ENCODE results near the gene CDK2. TPM values are rescaled to one million over a fixed set of nuclear protein-coding genes. Genes with fewer than 3 reads are reported as not detected.
"Not testable (repeated sequence)": the region's sequence is repeated elsewhere in the genome, so short reads cannot be mapped to it uniquely, and the experiment has no call there.

CDK2 gene
- total RNA-seq, 2 donors from 2014 or later, result 5.4 to 13.8 TPM

GRCh38 chr12:55979069-55979468 is 12.4 kb downstream of the CDK2 start:
- Histone ChIP-seq H3K27ac (no peak overlapping the region), H3K36me3 (peaks cover 8% of the 10 kb centered on the region), H3K27me3 (no peaks in the 10 kb centered on the region), H3K9me3 (no peaks in the 10 kb centered on the region), H3K4me3 (no peak overlapping the region), H3K4me1 (peaks cover 0 to 21% of the 10 kb centered on the region in 2 donors)
- TF ChIP-seq, protein P1, sequence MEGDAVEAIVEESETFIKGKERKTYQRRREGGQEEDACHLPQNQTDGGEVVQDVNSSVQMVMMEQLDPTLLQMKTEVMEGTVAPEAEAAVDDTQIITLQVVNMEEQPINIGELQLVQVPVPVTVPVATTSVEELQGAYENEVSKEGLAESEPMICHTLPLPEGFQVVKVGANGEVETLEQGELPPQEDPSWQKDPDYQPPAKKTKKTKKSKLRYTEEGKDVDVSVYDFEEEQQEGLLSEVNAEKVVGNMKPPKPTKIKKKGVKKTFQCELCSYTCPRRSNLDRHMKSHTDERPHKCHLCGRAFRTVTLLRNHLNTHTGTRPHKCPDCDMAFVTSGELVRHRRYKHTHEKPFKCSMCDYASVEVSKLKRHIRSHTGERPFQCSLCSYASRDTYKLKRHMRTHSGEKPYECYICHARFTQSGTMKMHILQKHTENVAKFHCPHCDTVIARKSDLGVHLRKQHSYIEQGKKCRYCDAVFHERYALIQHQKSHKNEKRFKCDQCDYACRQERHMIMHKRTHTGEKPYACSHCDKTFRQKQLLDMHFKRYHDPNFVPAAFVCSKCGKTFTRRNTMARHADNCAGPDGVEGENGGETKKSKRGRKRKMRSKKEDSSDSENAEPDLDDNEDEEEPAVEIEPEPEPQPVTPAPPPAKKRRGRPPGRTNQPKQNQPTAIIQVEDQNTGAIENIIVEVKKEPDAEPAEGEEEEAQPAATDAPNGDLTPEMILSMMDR (IDR thresholded peaks at IDR 0.05), result no peak
- DNase-seq (ENCODE audit: low spot score), result no peak

- not testable (repeated sequence) for H3K4me3 ChIP-seq; H3K9me3 ChIP-seq; H3K27me3 ChIP-seq; H3K27ac ChIP-seq; H3K4me1 ChIP-seq; DNase-seq (ENCODE audit: low spot score)
- H3K36me3 ChIP-seq, result peaks cover 34% of the 10 kb centered on the region
These were observed 15.3 kb downstream of the CDK2 start for GRCh38 chr12:55981882-55982281.

- H3K27me3 ChIP-seq, result no peaks in the 10 kb centered on the region
- DNase-seq (ENCODE audit: low spot score), result no peak
- H3K4me3 ChIP-seq, result no peak overlapping the region
- H3K4me1 ChIP-seq, result no peaks in the 10 kb centered on the region
- TF ChIP-seq, protein P1 (IDR thresholded peaks at IDR 0.05), result no peak
- no peaks in the 10 kb centered on the region for H3K9me3 ChIP-seq
- no peak overlapping the region for H3K27ac ChIP-seq
- H3K36me3 ChIP-seq, result peaks cover 40% of the 10 kb centered on the region
These were observed 15.8 kb downstream of the CDK2 start for GRCh38 chr12:55982319-55982936.

- Histone ChIP-seq H3K36me3 (peaks cover 49% of the 10 kb centered on the region), H3K27me3 (no peaks in the 10 kb centered on the region), H3K9me3 (no peaks in the 10 kb centered on the region), H3K27ac (no peak overlapping the region), H3K4me1 (no peaks in the 10 kb centered on the region), H3K4me3 (no peak overlapping the region)
- TF ChIP-seq, protein P1 (IDR thresholded peaks at IDR 0.05), result no peak
- DNase-seq (ENCODE audit: low spot score), result no peak
These were observed 16.7 kb downstream of the CDK2 start for GRCh38 chr12:55983232-55983842.

DNA sequence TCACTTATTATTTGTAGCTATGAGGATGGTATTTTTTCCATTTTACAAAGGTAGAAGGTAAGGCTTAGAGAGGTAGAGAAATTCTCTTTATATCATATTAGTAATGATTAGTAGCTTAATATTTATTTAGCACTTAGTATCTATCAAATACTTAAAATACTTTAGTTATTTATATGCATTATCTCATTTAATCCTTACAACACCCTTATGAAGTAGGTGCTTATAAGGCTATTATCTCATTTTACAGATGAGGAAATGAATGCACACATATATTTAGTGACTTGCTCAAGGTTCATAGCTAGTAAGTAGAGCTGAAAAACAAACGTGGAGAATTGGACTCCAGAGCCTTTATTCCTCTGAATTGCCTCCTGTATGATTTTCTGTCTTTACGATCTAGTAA is 18.2 kb downstream of the CDK2 start:
- no peaks in the 10 kb centered on the region for H3K9me3 ChIP-seq
- H3K4me1 ChIP-seq, result no peaks in the 10 kb centered on the region
- H3K4me3 ChIP-seq, result no peak overlapping the region
- peaks cover 63% of the 10 kb centered on the region for H3K36me3 ChIP-seq
- H3K27ac ChIP-seq, result no peak overlapping the region
- no peak for DNase-seq (ENCODE audit: low spot score)
- TF ChIP-seq, protein P1 (IDR thresholded peaks at IDR 0.05), result no peak
- H3K27me3 ChIP-seq, result no peaks in the 10 kb centered on the region

DNA sequence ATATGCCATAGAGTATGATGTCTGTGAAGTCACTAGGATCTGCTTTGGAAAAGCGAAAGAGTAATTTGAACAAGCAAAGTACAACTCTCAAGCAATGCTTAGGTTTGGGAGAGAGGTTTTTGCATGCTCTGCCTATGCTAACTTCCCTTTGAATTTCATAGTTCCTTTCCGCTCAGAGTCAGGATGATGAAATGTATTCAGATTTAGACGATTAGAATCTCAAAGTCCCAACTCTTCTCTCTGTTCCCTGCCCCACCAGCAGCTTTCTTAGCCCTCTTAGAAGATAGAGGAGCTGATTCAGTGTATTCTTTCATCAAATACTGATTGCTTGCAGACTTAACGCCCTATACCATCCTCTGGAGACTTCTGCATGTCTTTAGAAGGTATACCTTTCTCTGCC is 18.7 kb downstream of the CDK2 start:
- TF ChIP-seq, protein P1 (IDR thresholded peaks at IDR 0.05), result no peak
- Histone ChIP-seq H3K27me3 (no peaks in the 10 kb centered on the region), H3K4me3 (no peak overlapping the region), H3K27ac (no peak overlapping the region), H3K36me3 (peaks cover 68% of the 10 kb centered on the region), H3K9me3 (no peaks in the 10 kb centered on the region), H3K4me1 (no peaks in the 10 kb centered on the region)
- DNase-seq (ENCODE audit: low spot score), result no peak

- not testable (repeated sequence) for DNase-seq (ENCODE audit: low spot score); H3K4me1 ChIP-seq; H3K4me3 ChIP-seq; H3K27me3 ChIP-seq; H3K27ac ChIP-seq; H3K9me3 ChIP-seq
- H3K36me3 ChIP-seq, result peaks cover 70% of the 10 kb centered on the region
These were observed 19.3 kb downstream of the CDK2 start for GRCh38 chr12:55985976-55986375.
